Measurements from ENCODE around the gene ADORA2B. TPM values are rescaled to one million over a fixed set of nuclear protein-coding genes. Genes with fewer than 3 reads are reported as not detected.

The ADORA2B gene
- total and polyA plus RNA-seq, 12 donors: 0.18 to 2.0 (median 0.64) TPM

- Histone ChIP-seq H3K4me1 (peaks cover 0 to 30% (median 0%) of the 10 kb centered on the region in 9 donors), H3K27me3 (no peaks in the 10 kb centered on the region), H3K9me3 (no peaks in the 10 kb centered on the region), H3K4me3 (no peak overlapping the region), H3K36me3 (no peaks in the 10 kb centered on the region), H3K27ac (no peak overlapping the region)
- intact Hi-C loops (cut with DNase I): no loop called here
- DNase-seq (no peak), ATAC-seq (no peak)
- no peak for TF ChIP-seq CTCF (IDR thresholded peaks at IDR 0.05)
- 60 to 77% methylated on average over 5 of the region's 5 CpGs for WGBS, 2 donors
Observed at GRCh38 chr17:15954222-15954621, 9.3 kb downstream of the ADORA2B start.

- ATAC-seq: no peak
- TF ChIP-seq CTCF (IDR thresholded peaks at IDR 0.05): no peak
- Histone ChIP-seq H3K36me3 (no peaks in the 10 kb centered on the region), H3K4me1 (peaks cover 0 to 37% (median 0%) of the 10 kb centered on the region in 9 donors), H3K27ac (no peak overlapping the region), H3K9me3 (no peaks in the 10 kb centered on the region), H3K27me3 (no peaks in the 10 kb centered on the region), H3K4me3 (no peak overlapping the region)
- WGBS, 2 donors: 80 to 81% methylated on average over 14 of the region's 14 CpGs
- no peak for DNase-seq
- intact Hi-C loops (cut with DNase I): no loop called here
Observed at GRCh38 chr17:15955793-15956541, 11.0 kb downstream of the ADORA2B start.

- Histone ChIP-seq H3K27ac (no peak overlapping the region), H3K4me3 (no peak overlapping the region), H3K4me1 (peaks cover 0 to 37% (median 0%) of the 10 kb centered on the region in 9 donors), H3K9me3 (no peaks in the 10 kb centered on the region), H3K36me3 (no peaks in the 10 kb centered on the region), H3K27me3 (no peaks in the 10 kb centered on the region)
- ATAC-seq: no peak
- intact Hi-C loops (cut with DNase I): no loop called here
- no peak for TF ChIP-seq CTCF (IDR thresholded peaks at IDR 0.05)
- WGBS, 2 donors: 90 to 96% methylated on average over 6 of the region's 6 CpGs
- no peak for DNase-seq
Observed at GRCh38 chr17:15957206-15957605, 12.3 kb downstream of the ADORA2B start.

GRCh38 chr17:15957608-15958307, 12.8 kb downstream of the ADORA2B start:
- ATAC-seq (no peak), DNase-seq (no peak)
- no peak for TF ChIP-seq CTCF (IDR thresholded peaks at IDR 0.05)
- 94 to 96% methylated on average over 18 of the region's 19 CpGs for WGBS, 2 donors
- H3K9me3 ChIP-seq: no peaks in the 10 kb centered on the region
- intact Hi-C loops (cut with DNase I): no loop called here
- H3K4me1 ChIP-seq: peaks cover 0 to 37% (median 0%) of the 10 kb centered on the region in 9 donors
- no peak overlapping the region for H3K4me3 ChIP-seq
- H3K36me3 ChIP-seq: no peaks in the 10 kb centered on the region
- H3K27ac ChIP-seq: no peak overlapping the region
- no peaks in the 10 kb centered on the region for H3K27me3 ChIP-seq

Measured in heart right ventricle (tissue), 16 donors.